ENCODE results near the gene TMEM178B. TPM values are rescaled to one million over a fixed set of nuclear protein-coding genes. Genes with fewer than 3 reads are reported as not detected.

The TMEM178B gene
- total RNA-seq, 3 donors from 2014 or later, result 0.23 to 0.90 (median 0.37) TPM

DNA sequence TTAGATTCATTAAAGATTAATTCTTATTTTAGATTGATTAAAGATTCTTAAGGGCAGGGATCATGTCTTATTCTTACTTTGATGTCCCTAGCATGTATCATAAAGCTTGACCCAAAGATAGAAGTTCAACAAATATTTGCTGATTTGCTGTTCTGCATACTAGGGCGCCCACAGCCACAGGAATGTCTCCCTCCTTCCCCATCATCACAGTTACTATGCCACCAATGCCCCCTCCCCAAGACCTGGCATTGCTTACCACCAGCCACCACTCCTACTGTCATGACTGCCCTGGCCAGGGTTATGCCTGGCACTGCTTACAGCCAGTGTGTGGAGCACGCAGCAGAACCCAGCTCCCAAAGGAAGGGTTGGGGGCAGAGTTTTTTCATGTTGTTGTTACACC is 390.7 kb downstream of the TMEM178B start:
- peaks cover 12% of the 10 kb centered on the region for H3K27me3 Mint-ChIP-seq (ENCODE audit: low read depth)

DNA sequence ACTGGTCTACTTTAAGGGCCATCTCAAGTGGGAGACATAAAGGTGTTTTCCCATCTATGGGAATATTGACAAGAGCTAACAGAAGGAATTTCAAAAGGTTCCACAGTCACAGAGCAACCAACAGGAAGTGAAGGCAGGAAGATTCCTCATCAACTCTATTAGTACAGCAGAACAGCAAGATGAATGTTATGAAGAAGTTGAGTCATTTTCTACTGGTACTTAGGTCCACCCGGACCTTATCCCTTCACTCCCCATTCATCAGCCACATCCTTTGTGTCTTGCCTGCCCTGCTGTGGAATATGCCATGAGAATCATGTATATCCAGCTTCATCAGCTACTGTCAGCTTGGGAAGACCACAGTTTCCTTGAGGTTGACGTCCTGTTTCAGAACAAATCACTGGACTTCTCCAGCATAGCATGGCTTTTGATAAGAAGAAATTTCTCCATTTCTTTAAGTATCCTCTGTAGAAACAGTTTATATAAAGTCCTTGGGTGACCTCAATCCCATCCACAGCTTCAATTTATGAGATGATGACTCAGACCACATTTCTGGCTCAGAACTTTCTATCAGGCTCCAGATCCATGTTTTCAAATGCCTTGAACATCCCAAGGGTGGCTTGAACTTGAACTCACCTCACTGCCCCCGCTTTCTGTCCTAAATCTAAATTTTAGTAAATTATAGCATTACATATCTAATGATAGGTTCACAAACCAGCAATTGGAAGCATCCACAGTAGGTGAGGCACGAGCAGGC is 392.5 kb downstream of the TMEM178B start:
- ATAC-seq (no peak), DNase-seq (no peak)
- no peak overlapping the region for H3K4me3 Mint-ChIP-seq

More for the DNA sequence above, 390.7 kb downstream of the TMEM178B start:
- Mint-ChIP-seq H3K4me1 (ENCODE audit: low read depth) (no peaks in the 10 kb centered on the region), H3K4me3 (no peak overlapping the region), H3K36me3 (ENCODE audit: insufficient read depth) (no peaks in the 10 kb centered on the region), H3K9me3 (no peaks in the 10 kb centered on the region)
- DNase-seq (no peak), ATAC-seq (no peak)

DNA sequence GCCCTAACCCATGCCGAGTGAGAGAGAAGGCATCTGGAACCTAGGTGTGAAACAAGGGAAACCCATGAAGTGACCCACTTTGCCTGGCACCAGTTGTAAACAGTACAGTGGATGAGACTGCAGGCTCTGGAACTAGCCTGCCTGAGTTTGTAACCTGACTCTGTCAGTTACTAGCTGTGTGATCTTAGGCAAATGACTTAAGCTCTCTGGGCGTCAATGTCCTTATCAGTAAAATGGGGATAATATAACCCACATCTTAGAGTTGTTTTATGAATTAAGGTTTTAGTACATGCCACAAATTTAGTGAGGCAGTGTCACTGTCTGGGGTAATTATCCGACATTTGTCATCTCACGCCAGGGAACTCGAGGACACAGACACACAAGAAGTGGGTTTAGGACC is 394.5 kb downstream of the TMEM178B start:
- H3K4me1 Mint-ChIP-seq (ENCODE audit: low read depth), result no peaks in the 10 kb centered on the region
- peaks cover 13% of the 10 kb centered on the region for H3K27me3 Mint-ChIP-seq (ENCODE audit: low read depth)
- no peak overlapping the region for H3K4me3 Mint-ChIP-seq
- no peaks in the 10 kb centered on the region for H3K9me3 Mint-ChIP-seq
- no peaks in the 10 kb centered on the region for H3K36me3 Mint-ChIP-seq (ENCODE audit: insufficient read depth)
- no peak for DNase-seq
- no peak for ATAC-seq

More for the DNA sequence above, 392.5 kb downstream of the TMEM178B start:
- Mint-ChIP-seq H3K27me3 (ENCODE audit: low read depth) (peaks cover 15% of the 10 kb centered on the region), H3K9me3 (no peaks in the 10 kb centered on the region), H3K4me1 (ENCODE audit: low read depth) (no peaks in the 10 kb centered on the region), H3K36me3 (ENCODE audit: insufficient read depth) (no peaks in the 10 kb centered on the region)

DNA sequence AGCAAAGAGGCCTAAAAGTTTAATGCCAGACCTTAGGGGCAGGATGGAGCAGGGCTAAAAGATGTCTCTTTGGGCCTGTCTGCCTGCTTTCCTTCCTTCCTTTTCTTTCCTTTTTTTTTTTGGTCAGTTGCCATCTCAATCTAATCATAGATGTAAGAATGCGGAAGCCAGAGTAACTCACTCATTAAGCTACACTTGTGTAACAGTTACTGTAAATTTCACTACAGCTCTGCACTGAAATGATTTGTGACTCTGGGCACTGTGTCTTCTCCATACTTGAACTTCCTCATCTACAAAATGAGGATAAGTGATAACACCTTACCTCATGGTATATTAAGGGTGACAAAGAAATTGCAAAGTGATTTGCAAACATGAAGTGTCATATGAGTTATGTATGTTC is 401.8 kb downstream of the TMEM178B start:
- no peak overlapping the region for H3K4me3 Mint-ChIP-seq
- no peaks in the 10 kb centered on the region for H3K9me3 Mint-ChIP-seq
- no peak for DNase-seq
- peaks cover 11% of the 10 kb centered on the region for H3K27me3 Mint-ChIP-seq (ENCODE audit: low read depth)
- no peaks in the 10 kb centered on the region for H3K4me1 Mint-ChIP-seq (ENCODE audit: low read depth)
- ATAC-seq, result no peak
- H3K36me3 Mint-ChIP-seq (ENCODE audit: insufficient read depth), result no peaks in the 10 kb centered on the region

DNA sequence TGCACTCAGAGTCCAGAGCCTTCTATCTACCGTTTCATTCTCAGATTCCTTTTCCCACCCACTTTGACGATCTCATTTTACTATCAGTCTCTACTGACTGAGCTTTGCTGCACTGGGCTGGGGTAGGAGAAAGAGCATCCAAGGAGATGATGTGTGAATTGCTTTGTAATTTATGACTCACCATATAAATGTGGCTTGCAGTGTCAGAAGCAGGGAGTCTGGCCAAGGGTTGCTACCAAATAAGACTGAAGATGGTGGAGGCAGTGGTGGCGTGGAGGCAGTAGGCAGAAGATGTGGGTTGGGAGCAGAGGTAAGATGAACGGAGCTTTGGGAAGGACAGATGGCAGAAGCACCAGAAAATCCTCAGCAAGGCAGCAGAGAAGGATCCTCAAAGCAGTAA is 404.0 kb downstream of the TMEM178B start:
- Mint-ChIP-seq H3K27me3 (ENCODE audit: low read depth) (peaks cover 19% of the 10 kb centered on the region), H3K4me3 (no peak overlapping the region), H3K9me3 (no peaks in the 10 kb centered on the region), H3K4me1 (ENCODE audit: low read depth) (no peaks in the 10 kb centered on the region), H3K36me3 (ENCODE audit: insufficient read depth) (no peaks in the 10 kb centered on the region)
- ATAC-seq, result no peak
- DNase-seq, result no peak

DNA sequence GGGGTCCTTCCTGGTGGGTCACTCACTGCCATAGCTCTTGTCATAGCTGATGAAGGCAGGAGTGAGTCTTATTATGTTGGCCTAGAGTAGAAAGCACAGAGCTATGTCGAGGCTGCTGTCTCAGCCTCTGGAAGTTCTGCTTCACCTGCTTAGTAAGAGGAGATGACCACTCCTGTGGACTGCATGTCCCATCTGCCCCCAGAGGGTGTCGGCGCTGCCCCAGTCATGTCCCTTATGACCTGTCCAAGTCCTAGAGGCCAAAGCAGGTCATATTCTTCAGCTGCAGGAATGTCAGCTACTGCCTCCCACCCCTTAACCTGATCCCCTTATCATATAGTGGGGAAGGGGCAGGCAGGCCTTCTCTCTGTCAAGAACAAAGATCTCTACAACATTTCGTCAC is 405.0 kb downstream of the TMEM178B start:
- Mint-ChIP-seq H3K36me3 (ENCODE audit: insufficient read depth) (no peaks in the 10 kb centered on the region), H3K4me3 (no peak overlapping the region), H3K27me3 (ENCODE audit: low read depth) (peaks cover 25% of the 10 kb centered on the region), H3K4me1 (ENCODE audit: low read depth) (no peaks in the 10 kb centered on the region), H3K9me3 (no peaks in the 10 kb centered on the region)
- ATAC-seq, result no peak
- no peak for DNase-seq

DNA sequence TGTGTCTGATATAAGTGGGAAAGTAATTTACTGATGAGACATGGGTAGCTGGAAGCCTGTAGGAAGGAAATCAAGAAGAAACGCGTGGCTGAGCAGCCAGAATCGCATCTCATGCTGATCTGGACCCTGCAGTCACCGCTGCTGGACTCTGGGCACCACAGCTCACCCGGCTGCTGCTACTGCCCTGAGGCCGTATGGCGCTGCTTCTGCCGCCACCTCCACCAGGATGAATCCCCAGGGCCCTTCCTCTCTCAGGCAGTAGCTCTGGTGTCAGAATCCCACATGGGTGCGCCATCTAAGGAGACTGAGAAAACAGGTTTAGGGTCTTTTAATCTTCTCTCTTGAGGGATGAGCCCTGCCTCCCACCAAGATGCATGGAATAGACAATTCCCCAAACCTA is 407.1 kb downstream of the TMEM178B start:
- DNase-seq, result no peak
- ATAC-seq, result no peak
- no peak overlapping the region for H3K4me3 Mint-ChIP-seq
- H3K27me3 Mint-ChIP-seq (ENCODE audit: low read depth), result peaks cover 19% of the 10 kb centered on the region
- H3K9me3 Mint-ChIP-seq, result no peaks in the 10 kb centered on the region
- H3K4me1 Mint-ChIP-seq (ENCODE audit: low read depth), result no peaks in the 10 kb centered on the region
- H3K36me3 Mint-ChIP-seq (ENCODE audit: insufficient read depth), result no peaks in the 10 kb centered on the region

DNA sequence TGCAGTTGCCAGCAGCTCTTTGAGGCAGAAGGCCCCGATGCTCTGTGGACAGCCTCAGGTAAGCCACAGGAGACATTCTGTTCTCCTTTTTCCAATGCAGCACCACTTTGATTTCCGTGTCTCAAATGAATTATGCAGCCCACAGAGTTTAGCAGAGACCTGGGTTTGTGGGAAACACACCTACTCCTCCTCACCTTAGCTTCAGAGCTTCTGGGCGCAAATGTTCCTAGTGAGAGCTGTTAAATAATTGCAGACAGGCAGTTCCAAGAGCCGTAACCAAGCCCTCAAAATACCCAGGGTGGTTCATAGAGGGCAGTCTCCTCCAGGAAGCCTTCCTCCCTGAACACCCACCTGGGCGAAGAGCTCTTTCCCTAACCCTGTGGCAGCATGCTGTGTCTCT is 408.1 kb downstream of the TMEM178B start:
- Mint-ChIP-seq H3K9me3 (no peaks in the 10 kb centered on the region), H3K4me1 (ENCODE audit: low read depth) (no peaks in the 10 kb centered on the region), H3K36me3 (ENCODE audit: insufficient read depth) (no peaks in the 10 kb centered on the region), H3K27me3 (ENCODE audit: low read depth) (peaks cover 18% of the 10 kb centered on the region), H3K4me3 (no peak overlapping the region)
- DNase-seq (no peak), ATAC-seq (no peak)

DNA sequence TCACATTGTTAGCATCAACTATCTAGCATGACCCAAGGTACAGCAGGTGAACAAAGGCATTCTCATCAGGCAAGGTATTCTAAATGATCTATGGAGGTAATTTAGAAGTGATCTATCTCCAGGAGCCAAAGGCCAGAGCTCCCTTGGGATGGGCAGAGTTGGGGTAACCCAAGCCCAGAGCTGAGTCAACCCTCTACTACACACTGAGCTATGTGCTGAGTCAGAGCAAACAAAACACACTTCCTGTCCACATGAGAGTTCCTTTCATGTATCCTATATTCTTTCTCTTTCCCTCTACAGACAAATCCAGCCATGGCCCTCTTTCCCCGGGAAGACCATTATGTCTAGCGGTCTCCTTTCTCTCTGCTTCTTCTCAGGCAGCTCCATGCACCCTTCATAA is 409.2 kb downstream of the TMEM178B start:
- Mint-ChIP-seq H3K4me1 (ENCODE audit: low read depth) (no peaks in the 10 kb centered on the region), H3K4me3 (no peak overlapping the region), H3K36me3 (ENCODE audit: insufficient read depth) (no peaks in the 10 kb centered on the region), H3K9me3 (no peaks in the 10 kb centered on the region), H3K27me3 (ENCODE audit: low read depth) (peaks cover 15% of the 10 kb centered on the region)
- DNase-seq (no peak), ATAC-seq (no peak)

DNA sequence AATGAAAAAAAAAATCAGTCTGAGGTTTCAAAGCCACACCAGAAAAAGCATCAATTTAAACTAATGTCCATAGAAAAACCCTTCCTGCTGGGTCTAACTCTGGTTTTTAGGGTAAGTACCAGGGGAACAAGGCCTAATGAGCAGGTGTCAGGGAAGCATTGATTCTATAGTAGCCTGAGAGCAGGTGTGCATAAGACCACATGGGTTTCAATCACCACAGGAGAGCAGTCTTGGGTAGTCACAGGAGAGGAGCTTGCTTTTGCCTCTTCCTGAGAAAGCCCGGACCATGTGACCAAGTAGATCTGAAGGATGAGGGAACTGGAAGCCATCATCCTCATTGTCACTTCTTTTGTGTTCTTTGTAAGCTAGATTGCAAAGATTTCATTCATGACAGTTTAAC is 411.0 kb downstream of the TMEM178B start:
- Mint-ChIP-seq H3K27me3 (ENCODE audit: low read depth) (peaks cover 17% of the 10 kb centered on the region), H3K4me1 (ENCODE audit: low read depth) (no peaks in the 10 kb centered on the region), H3K9me3 (no peaks in the 10 kb centered on the region), H3K36me3 (ENCODE audit: insufficient read depth) (no peaks in the 10 kb centered on the region), H3K4me3 (no peak overlapping the region)
- no peak for ATAC-seq
- no peak for DNase-seq

DNA sequence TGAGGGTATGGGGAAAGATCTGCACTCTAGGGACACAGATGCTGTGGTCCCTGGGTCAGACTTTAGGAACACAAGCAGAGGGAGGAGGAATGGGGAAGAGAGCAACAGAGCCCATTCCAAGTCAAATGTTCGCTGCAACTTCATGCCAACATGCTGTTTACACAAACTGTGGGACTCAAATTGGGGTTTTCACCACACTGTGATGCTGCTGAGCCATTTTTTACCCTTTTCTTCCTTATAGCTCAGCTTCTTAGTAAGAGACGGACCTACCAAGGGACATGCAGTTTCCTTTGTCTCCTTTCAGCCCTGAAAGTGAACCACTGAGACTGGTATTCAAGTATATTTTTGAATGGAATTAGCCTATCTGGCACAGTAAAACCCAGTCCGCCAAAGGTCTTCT is 413.1 kb downstream of the TMEM178B start:
- ATAC-seq (no peak), DNase-seq (no peak)
- Mint-ChIP-seq H3K9me3 (no peaks in the 10 kb centered on the region), H3K27me3 (ENCODE audit: low read depth) (peaks cover 12% of the 10 kb centered on the region), H3K4me3 (no peak overlapping the region), H3K4me1 (ENCODE audit: low read depth) (no peaks in the 10 kb centered on the region), H3K36me3 (ENCODE audit: insufficient read depth) (no peaks in the 10 kb centered on the region)

DNA sequence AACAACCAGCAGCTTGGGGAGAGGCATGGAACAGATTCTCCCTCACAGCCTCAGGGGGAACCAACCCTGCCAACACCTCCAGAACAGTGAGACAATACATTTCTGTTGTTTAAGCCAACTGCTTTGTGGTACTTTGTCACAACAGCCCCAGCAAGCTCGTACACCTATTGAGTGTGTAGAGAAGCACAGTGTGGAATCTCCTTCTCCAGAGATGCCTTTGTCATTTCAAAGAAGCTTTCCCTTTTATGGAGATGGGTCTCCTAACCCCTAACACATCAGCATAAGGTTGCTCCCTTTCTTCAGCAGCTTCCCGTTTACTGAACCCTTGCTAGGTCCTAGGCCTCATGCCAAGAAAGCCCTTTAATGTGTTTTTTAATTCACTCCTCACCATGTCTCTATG is 416.6 kb downstream of the TMEM178B start:
- no peaks in the 10 kb centered on the region for H3K4me1 Mint-ChIP-seq (ENCODE audit: low read depth)
- no peak overlapping the region for H3K4me3 Mint-ChIP-seq
- DNase-seq (no peak), ATAC-seq (no peak)
- no peaks in the 10 kb centered on the region for H3K36me3 Mint-ChIP-seq (ENCODE audit: insufficient read depth)
- H3K9me3 Mint-ChIP-seq, result no peaks in the 10 kb centered on the region
- H3K27me3 Mint-ChIP-seq (ENCODE audit: low read depth), result peaks cover 5% of the 10 kb centered on the region

DNA sequence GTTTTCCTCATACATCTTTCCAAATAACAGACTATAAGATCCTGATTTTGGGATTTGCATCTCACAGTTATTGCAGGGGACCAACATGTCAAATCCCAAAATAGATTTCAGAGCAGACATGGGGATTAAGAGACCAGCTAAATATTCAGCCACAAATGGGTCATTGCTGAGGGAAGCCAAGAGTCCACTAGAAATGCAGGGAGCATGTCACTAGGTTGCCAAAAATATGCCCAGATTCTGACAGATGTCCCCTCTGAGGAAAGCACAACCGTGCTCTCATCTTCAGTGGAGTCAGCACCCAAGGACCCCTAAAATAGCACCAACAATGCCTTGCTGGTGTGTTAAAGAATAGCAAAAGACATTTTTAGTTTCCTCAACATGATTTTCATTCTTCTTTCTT is 421.2 kb downstream of the TMEM178B start:
- no peaks in the 10 kb centered on the region for H3K9me3 Mint-ChIP-seq
- no peak overlapping the region for H3K4me3 Mint-ChIP-seq
- ATAC-seq, result no peak
- DNase-seq, result no peak
- H3K36me3 Mint-ChIP-seq (ENCODE audit: insufficient read depth), result no peaks in the 10 kb centered on the region
- peaks cover 22% of the 10 kb centered on the region for H3K27me3 Mint-ChIP-seq (ENCODE audit: low read depth)
- H3K4me1 Mint-ChIP-seq (ENCODE audit: low read depth), result no peaks in the 10 kb centered on the region

DNA sequence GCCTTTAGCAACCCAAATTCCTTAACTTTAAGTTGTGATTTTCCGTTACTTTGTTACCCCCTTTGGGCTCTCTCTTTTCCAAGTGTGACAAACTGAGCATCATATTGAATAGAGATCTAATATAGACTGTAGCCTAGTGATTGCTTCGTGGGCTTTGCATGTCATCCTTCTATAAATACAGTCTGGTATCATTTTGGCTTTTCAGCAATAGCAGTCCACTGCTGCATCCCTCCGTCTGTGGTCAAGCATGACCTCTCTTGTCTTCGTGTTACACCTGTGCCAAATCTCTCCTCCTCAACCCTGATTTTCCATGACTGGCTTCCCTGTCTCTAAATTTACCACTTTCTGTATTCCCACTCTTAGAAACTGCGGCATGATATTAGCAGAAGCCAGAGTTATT is 423.5 kb downstream of the TMEM178B start:
- DNase-seq (no peak), ATAC-seq (no peak)
- H3K4me1 Mint-ChIP-seq (ENCODE audit: low read depth), result no peaks in the 10 kb centered on the region
- peaks cover 37% of the 10 kb centered on the region for H3K27me3 Mint-ChIP-seq (ENCODE audit: low read depth)
- no peaks in the 10 kb centered on the region for H3K36me3 Mint-ChIP-seq (ENCODE audit: insufficient read depth)
- no peaks in the 10 kb centered on the region for H3K9me3 Mint-ChIP-seq
- H3K4me3 Mint-ChIP-seq, result no peak overlapping the region

DNA sequence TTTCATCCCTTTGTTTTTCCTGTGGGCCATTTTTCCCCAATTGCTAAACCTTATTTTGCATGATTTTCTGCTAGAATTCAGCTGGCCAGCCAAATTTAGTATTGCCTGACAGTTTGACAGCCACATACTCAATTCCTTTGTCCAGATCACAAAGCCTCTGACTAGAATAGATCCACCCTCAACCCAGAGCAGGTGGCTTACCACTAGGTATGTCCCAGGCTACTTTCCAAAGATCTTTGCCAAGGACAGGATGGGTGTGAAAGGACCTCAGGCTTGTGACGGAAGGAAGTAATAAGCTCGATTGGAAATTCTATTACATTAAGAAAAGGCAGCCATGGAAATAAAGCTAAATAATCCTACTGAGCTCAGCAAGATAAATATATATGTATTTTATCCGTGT is 426.7 kb downstream of the TMEM178B start:
- H3K27me3 Mint-ChIP-seq (ENCODE audit: low read depth), result peaks cover 35% of the 10 kb centered on the region
- no peaks in the 10 kb centered on the region for H3K36me3 Mint-ChIP-seq (ENCODE audit: insufficient read depth)
- ATAC-seq (no peak), DNase-seq (no peak)
- H3K9me3 Mint-ChIP-seq, result no peaks in the 10 kb centered on the region
- H3K4me1 Mint-ChIP-seq (ENCODE audit: low read depth), result no peaks in the 10 kb centered on the region
- H3K4me3 Mint-ChIP-seq, result no peak overlapping the region

Measured in activated T-cell treated with anti-CD3 and anti-CD28 coated beads, Interleukin-2, amount 50 U/mL, for 4 hours (primary cell).